Measurements from ENCODE around the gene TTC21B.

TTC21B gene

GRCh38 chr2:165924946-165925345, 28.6 kb downstream of the TTC21B start:
- no peak for DNase-seq (ENCODE audit: low read depth in 2 of 2)

- no peak for DNase-seq (ENCODE audit: low read depth in 2 of 2)
Measured at GRCh38 chr2:165920748-165921147, 32.8 kb downstream of the TTC21B start.

GRCh38 chr2:165913636-165914035, 39.9 kb downstream of the TTC21B start:
- no peak for DNase-seq (ENCODE audit: low read depth in 2 of 2)

GRCh38 chr2:165911981-165912380, 41.6 kb downstream of the TTC21B start:
- DNase-seq (ENCODE audit: low read depth in 2 of 2): no peak

- DNase-seq (ENCODE audit: low read depth in 2 of 2): no peak
Measured at GRCh38 chr2:165911231-165911630, 42.3 kb downstream of the TTC21B start.

DNA sequence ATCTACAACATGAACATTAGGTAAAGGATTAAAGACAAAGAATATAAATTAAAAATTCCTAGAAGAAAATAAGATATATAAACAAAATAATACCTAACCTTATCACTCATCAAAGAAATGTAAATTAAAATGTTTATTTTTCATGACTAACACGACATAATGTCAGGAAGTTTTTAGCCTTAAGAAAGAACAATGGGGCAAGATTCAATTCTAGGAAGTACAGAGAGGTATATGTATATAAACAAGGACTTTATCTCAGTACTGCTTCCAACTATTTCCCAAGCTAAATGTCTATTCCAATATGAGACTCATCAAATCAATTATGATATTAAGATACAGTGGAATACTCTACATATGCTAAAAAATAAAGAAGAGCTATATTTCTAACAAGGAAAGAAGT, 44.1 kb downstream of the TTC21B start:
- DNase-seq (ENCODE audit: low read depth in 2 of 2): no peak

- DNase-seq (ENCODE audit: low read depth in 2 of 2): no peak
Measured at GRCh38 chr2:165905854-165906253, 47.7 kb downstream of the TTC21B start.

- no peak for DNase-seq (ENCODE audit: low read depth in 2 of 2)
Measured at GRCh38 chr2:165905269-165905668, 48.3 kb downstream of the TTC21B start.

- no peak for DNase-seq (ENCODE audit: low read depth in 2 of 2)
Measured at GRCh38 chr2:165904432-165904831, 49.1 kb downstream of the TTC21B start.

- no peak for DNase-seq (ENCODE audit: low read depth in 2 of 2)
Measured at GRCh38 chr2:165903406-165903805, 50.2 kb downstream of the TTC21B start.

- DNase-seq (ENCODE audit: low read depth in 2 of 2): no peak
Measured at GRCh38 chr2:165902934-165903333, 50.6 kb downstream of the TTC21B start.

DNA sequence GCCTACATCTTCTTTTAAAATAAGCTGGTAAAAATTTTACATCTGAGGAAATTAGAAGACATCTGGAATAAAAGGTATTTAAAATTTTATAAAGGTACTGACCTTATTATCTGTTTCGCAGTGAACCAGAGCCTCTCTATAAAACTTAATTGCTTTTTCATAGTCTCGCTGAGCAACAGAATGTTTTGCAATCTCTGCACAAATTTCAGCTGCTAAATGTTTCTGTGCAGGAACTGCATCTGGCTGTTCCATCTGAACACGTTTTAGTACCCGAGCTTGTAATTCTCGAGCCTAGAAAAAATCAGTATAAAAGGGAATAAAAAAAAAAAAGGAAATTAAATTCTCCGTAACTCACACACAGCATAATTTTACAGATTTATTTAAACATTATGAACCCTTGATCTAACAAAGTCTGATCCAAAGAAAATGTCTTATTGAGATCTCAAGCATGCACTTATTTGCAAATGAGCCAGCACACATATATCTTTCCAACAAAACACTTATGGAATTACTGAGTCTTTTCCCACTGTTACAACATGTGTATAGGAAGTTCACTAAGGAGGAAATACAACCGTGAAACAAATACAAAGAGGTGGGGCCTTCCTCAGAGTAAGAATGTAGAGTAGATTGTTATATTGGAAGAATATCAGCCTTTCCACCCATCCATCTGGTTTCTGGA, 51.8 kb downstream of the TTC21B start:
- no peak for DNase-seq (ENCODE audit: low read depth in 2 of 2)

DNA sequence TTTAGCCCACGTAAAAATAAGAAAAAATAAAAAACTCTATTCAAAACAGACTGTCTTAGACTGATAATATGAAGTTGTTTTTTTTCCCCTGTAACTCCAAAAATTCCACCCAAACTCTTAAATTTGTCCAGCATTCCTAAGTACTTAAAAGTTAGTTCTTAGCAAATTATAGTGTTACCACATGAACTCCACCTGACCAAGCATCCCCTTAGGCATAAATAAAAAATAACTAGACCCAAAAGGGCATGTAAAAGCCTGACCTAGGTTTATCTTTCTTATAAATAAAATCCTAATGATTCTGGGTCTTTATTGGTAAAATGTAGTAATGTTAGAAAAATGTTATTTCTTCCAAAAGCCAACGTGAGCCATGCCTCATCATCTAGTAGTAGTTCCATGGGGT, 54.3 kb downstream of the TTC21B start:
- no peak for DNase-seq (ENCODE audit: low read depth in 2 of 2)

GRCh38 chr2:165898381-165898780, 55.2 kb downstream of the TTC21B start:
- DNase-seq (ENCODE audit: low read depth in 2 of 2): no peak

DNA sequence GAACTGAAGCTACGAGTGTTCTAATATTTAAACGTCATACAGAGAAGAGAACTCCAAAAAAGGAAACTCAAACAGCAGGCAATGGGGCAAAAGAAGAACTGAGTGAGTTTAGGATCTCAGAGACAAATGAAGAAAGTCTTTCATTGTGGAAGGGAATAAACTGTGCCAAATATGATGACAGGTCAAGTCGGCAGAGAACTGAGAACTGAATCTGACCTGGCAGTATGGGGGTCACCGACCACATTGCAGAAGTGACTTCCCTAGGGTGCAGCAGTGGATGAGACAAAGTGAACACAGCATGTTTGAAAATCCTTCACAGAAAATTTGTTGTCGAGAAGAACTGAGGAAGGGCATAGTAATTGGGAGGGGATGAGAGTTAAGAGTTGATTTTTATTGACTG, 55.9 kb downstream of the TTC21B start:
- DNase-seq (ENCODE audit: low read depth in 2 of 2): no peak

DNA sequence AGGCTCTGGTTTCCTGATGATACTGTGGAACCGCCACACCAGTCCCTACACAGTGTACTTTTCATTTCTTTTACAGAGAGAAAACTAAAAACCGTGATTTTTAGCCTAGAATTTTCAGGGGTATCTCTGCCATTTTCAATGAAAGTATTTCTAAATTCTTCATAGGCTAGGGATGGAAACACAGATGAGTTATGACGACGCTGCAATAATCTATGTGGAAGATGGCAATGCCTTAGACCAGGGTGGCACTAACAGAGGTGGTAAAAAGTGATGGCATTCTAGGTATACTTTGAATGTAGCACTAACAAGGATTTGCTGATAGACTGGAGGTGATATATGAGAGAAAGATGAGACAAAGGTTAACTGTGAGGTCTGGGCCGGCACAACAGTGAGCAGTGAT, 56.5 kb downstream of the TTC21B start:
- no peak for DNase-seq (ENCODE audit: low read depth in 2 of 2)

- DNase-seq (ENCODE audit: low read depth in 2 of 2): no peak
Measured at GRCh38 chr2:165895974-165896373, 57.6 kb downstream of the TTC21B start.

DNA sequence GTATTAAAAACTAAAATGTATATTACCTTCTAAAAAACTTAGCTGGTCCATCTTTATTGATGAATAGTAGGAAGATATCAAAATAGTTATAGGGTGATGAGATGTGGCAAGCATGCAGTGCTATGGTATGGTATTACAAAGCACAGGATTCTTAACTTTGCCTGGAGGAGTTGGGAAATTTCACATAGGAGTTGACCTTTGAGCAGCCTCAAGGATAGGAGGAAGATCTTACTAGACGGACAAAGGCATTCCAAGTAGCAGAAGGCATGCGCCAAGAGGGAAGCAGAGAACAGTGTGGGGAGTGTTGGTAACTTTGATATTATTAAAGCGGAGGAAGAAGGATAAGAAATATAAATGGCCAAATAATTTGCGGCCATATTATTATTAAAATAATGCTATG, 60.0 kb downstream of the TTC21B start:
- DNase-seq (ENCODE audit: low read depth in 2 of 2): no peak

DNA sequence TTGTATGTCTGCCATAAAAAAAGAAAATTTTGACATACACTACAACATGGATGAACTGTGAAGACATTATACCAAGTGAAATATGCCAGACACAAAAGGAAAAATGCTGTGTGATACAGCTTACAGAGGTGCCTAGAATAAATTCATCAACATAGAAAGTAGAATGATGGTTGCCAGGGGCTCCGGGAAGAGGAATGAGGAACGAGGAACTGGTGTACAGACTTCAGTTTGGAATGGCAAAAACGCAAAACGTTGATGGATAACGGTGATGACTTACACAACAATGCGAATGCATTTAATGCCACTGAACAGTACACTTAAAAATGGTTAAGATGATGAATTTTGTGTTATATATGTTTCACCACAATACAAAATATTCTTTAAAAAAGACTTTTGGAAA, 61.0 kb downstream of the TTC21B start:
- no peak for DNase-seq (ENCODE audit: low read depth in 2 of 2)

- no peak for DNase-seq (ENCODE audit: low read depth in 2 of 2)
Measured at GRCh38 chr2:165891943-165892342, 61.6 kb downstream of the TTC21B start.

GRCh38 chr2:165891345-165891744, 62.2 kb downstream of the TTC21B start:
- DNase-seq (ENCODE audit: low read depth in 2 of 2): no peak

- DNase-seq (ENCODE audit: low read depth in 2 of 2): no peak
Measured at GRCh38 chr2:165889798-165890197, 63.8 kb downstream of the TTC21B start.

DNA sequence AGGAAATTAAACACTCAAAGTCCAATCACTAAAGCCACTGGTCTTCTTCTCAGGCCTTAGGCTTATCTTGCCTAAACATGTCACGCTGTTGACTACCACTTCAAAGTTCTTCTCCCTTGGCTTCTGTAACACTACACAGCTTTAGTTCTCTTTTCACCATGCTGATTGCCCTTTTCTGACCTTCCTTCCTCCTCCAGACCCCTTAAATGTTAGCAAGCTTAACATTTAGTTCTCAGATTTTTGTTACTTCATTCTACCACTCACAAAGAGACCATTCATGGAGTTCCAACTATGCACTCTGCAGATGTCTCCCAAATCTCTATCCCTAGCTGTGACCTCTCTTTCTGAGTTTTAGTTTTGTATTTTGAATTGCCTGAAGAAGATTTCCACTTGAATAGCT, 64.4 kb downstream of the TTC21B start:
- DNase-seq (ENCODE audit: low read depth in 2 of 2): no peak

GRCh38 chr2:165888171-165888570, 65.4 kb downstream of the TTC21B start:
- no peak for DNase-seq (ENCODE audit: low read depth in 2 of 2)

Data from activated CD4-positive, alpha-beta T cell treated with anti-CD3 and anti-CD28 coated beads for 24 hours (primary cell).